Measurements from ENCODE around the gene UBE2E2.

DNA sequence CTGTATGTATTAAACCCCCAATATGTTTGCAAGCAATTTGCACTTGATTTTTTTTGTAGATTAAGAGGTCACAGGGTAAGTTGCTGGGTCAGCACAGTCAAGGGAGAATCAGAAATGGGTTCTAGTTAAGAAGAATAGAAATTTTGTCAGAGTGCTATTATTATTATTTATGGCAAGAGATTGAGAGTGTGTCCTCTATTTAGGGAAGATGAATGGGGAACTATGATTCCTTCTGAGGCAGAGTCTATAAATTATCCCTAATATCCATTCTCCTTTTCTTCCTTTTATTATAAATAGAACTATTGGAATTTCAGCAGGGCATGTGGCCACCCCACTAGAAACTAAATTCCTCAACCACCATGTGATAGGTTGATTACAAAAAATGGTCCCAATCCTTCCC lies 392.7 kb downstream of the UBE2E2 start:
- TF ChIP-seq, protein P1, sequence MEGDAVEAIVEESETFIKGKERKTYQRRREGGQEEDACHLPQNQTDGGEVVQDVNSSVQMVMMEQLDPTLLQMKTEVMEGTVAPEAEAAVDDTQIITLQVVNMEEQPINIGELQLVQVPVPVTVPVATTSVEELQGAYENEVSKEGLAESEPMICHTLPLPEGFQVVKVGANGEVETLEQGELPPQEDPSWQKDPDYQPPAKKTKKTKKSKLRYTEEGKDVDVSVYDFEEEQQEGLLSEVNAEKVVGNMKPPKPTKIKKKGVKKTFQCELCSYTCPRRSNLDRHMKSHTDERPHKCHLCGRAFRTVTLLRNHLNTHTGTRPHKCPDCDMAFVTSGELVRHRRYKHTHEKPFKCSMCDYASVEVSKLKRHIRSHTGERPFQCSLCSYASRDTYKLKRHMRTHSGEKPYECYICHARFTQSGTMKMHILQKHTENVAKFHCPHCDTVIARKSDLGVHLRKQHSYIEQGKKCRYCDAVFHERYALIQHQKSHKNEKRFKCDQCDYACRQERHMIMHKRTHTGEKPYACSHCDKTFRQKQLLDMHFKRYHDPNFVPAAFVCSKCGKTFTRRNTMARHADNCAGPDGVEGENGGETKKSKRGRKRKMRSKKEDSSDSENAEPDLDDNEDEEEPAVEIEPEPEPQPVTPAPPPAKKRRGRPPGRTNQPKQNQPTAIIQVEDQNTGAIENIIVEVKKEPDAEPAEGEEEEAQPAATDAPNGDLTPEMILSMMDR (IDR thresholded peaks at IDR 0.05; ENCODE audit: low read length): no peak
- TF ChIP-seq EZH2 (IDR thresholded peaks at IDR 0.05; ENCODE audit: borderline replicate concordance, low read length): no peak
